CD4-positive, alpha-beta T cell treated with Interleukin-21 for 1 hour (primary cell): Measurements from ENCODE around the gene UMODL1.
"Not testable (repeated sequence)": the region's sequence is repeated elsewhere in the genome, so short reads cannot be mapped to it uniquely, and the experiment has no call there.

Experiments used
- DNase-seq: peaks from one replicate; pipeline ENCODE4 v3.0.0-alpha.2; 2020

Gene UMODL1

GRCh38 chr21:42101246-42101645, 30.1 kb downstream of the UMODL1 start:
- DNase-seq = no peak

GRCh38 chr21:42102076-42102475, 31.0 kb downstream of the UMODL1 start:
- DNase-seq = no peak

- DNase-seq = no peak
These were observed 31.4 kb downstream of the UMODL1 start for GRCh38 chr21:42102526-42102925.

GRCh38 chr21:42102991-42103390, 31.9 kb downstream of the UMODL1 start:
- no peak for DNase-seq

- DNase-seq = no peak
These were observed 32.7 kb downstream of the UMODL1 start for GRCh38 chr21:42103843-42104242.

GRCh38 chr21:42105476-42106315, 34.6 kb downstream of the UMODL1 start:
- no peak for DNase-seq

GRCh38 chr21:42106425-42106824, 35.3 kb downstream of the UMODL1 start:
- no peak for DNase-seq

GRCh38 chr21:42107177-42107880, 36.2 kb downstream of the UMODL1 start:
- DNase-seq = no peak

- DNase-seq = peak; percentile 63
These were observed 36.9 kb downstream of the UMODL1 start for GRCh38 chr21:42107881-42108553.

GRCh38 chr21:42108554-42109340, 37.6 kb downstream of the UMODL1 start:
- DNase-seq = no peak

- DNase-seq = no peak
These were observed 38.4 kb downstream of the UMODL1 start for GRCh38 chr21:42109473-42109872.

GRCh38 chr21:42109873-42110525, 38.9 kb downstream of the UMODL1 start:
- no peak for DNase-seq

- no peak for DNase-seq
These were observed 39.8 kb downstream of the UMODL1 start for GRCh38 chr21:42110691-42111469.

GRCh38 chr21:42111470-42111743, 40.3 kb downstream of the UMODL1 start:
- DNase-seq = no peak

- DNase-seq = no peak
These were observed 40.7 kb downstream of the UMODL1 start for GRCh38 chr21:42111811-42112210.

- no peak for DNase-seq
These were observed 41.1 kb downstream of the UMODL1 start for GRCh38 chr21:42112238-42112637.

- DNase-seq = no peak
These were observed 41.7 kb downstream of the UMODL1 start for GRCh38 chr21:42112857-42113256.

- no peak for DNase-seq
These were observed 42.9 kb downstream of the UMODL1 start for GRCh38 chr21:42113926-42114409.

- no peak for DNase-seq
These were observed 43.5 kb downstream of the UMODL1 start for GRCh38 chr21:42114646-42115045.

- DNase-seq = no peak
These were observed 44.1 kb downstream of the UMODL1 start for GRCh38 chr21:42115136-42115683.

GRCh38 chr21:42116551-42116950, 45.4 kb downstream of the UMODL1 start:
- DNase-seq = not testable (repeated sequence)
